Stimulated activated CD4-positive, alpha-beta T cell treated with anti-CD3 and anti-CD28 coated beads, Interleukin-15, amount 100 ng/mL, for 1 hour (primary cell): ENCODE measurements around the gene IPO5.
"Not testable (repeated sequence)": the region's sequence is repeated elsewhere in the genome, so short reads cannot be mapped to it uniquely, and the experiment has no call there.

ENCODE experiments used
- DNase-seq, 2 donors: peaks; one replicate each; pipeline ENCODE4 v3.0.0-alpha.2; 2020; ENCODE audit warnings: low read depth in 1 of 2, low spot score in 1 of 2

IPO5 gene

GRCh38 chr13:98007001-98007400, 53.5 kb downstream of the IPO5 start:
- DNase-seq = no peak

- no peak for DNase-seq
Observed at GRCh38 chr13:98013241-98013640, 59.8 kb downstream of the IPO5 start.

GRCh38 chr13:98014766-98015165, 61.3 kb downstream of the IPO5 start:
- DNase-seq = no peak

- no peak for DNase-seq
Observed at GRCh38 chr13:98018293-98018692, 64.8 kb downstream of the IPO5 start.

- DNase-seq = no peak
Observed at GRCh38 chr13:98019186-98019585, 65.7 kb downstream of the IPO5 start.

- no peak for DNase-seq
Observed at GRCh38 chr13:98020271-98020670, 66.8 kb downstream of the IPO5 start.

- DNase-seq = no peak
Observed at GRCh38 chr13:98022210-98022609, 68.7 kb downstream of the IPO5 start.

- DNase-seq = no peak
Observed at GRCh38 chr13:98025480-98026025, 72.1 kb downstream of the IPO5 start.

GRCh38 chr13:98026457-98026857, 73.0 kb downstream of the IPO5 start:
- no peak for DNase-seq

- DNase-seq = no peak
Observed at GRCh38 chr13:98032168-98032567, 78.7 kb downstream of the IPO5 start.

- DNase-seq = no peak
Observed at GRCh38 chr13:98033277-98034247, 80.1 kb downstream of the IPO5 start.

GRCh38 chr13:98035373-98035772, 81.9 kb downstream of the IPO5 start:
- no peak for DNase-seq

GRCh38 chr13:98036564-98037302, 83.3 kb downstream of the IPO5 start:
- not testable (repeated sequence) for DNase-seq

GRCh38 chr13:98039261-98039660, 85.8 kb downstream of the IPO5 start:
- DNase-seq = no peak

- no peak for DNase-seq
Observed at GRCh38 chr13:98039964-98040363, 86.5 kb downstream of the IPO5 start.

- no peak for DNase-seq
Observed at GRCh38 chr13:98041081-98041820, 87.8 kb downstream of the IPO5 start.

- DNase-seq = no peak
Observed at GRCh38 chr13:98044301-98044700, 90.8 kb downstream of the IPO5 start.

GRCh38 chr13:98047785-98048184, 94.3 kb downstream of the IPO5 start:
- DNase-seq = not testable (repeated sequence)

GRCh38 chr13:98048265-98048664, 94.8 kb downstream of the IPO5 start:
- no peak for DNase-seq

- DNase-seq = no peak
Observed at GRCh38 chr13:98050041-98050466, 96.6 kb downstream of the IPO5 start.

- DNase-seq = no peak
Observed at GRCh38 chr13:98052412-98052811, 98.9 kb downstream of the IPO5 start.
